ENCODE results near the gene NR1H4. TPM values are rescaled to one million over a fixed set of nuclear protein-coding genes. Genes with fewer than 3 reads are reported as not detected.

NR1H4 gene
- total RNA-seq, 1 experiment from 2014 or later: not detected

DNA sequence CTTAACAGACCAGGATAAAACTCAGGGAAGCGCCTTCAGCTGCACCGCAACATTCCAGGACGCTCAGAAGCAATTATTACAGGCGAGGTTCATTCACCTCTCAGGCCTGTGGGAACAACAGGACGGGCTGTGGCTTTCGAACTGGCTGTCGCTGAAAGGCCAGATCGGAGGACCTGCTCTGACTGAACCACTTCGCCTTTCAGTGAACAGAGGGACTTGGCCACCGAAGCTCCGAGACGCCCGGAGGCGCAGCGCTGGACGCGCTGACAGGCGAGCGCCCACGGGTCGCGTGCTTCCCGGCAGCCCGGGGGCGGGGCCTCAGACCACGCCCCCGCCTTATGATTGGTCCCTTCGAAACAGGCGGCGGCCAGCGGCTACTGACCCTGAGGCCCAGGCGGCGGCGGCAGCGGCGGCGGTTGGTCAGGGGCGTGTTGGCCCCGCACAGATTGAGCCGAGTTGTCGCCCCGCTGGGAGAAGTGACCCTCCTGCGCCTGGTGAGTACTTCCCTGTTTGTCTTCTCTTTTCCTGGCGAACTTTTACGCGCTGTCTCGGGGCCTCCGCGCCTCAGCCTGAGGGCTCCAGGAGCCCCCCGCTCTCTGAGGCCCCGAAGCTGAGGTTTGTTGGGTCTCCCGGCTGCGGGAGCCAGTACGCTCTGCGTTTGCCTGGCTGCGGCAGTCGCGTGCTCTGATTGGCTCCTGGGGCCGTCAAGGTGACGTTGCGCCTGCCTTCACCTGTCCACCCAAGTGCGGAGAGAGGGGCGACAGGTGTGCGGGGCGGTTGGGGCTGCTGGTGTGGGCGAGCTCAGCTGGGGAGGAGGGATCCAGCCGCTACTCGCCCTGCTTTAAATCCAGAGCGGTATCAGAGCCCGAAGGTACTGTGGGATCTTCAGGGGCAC lies 99.9 kb downstream of the NR1H4 start, which contains the start of gene GAS2L3:
TSS of gene GAS2L3 (plus strand) at position 393 of the 895 bp plus-strand sequence. CDS start 21,221 bp downstream, outside the sequence.
- Mint-ChIP-seq H3K36me3 (no peaks in the 10 kb centered on the region), H3K27ac (peak within 1 kb of the TSS; percentile 97), H3K27me3 (ENCODE audit: low read depth) (peaks cover 31% of the 10 kb centered on the region), H3K4me3 (peak within 1 kb of the TSS; percentile 95), H3K9me3 (no peaks in the 10 kb centered on the region), H3K4me1 (peaks cover 18% of the 10 kb centered on the region)
- ATAC-seq (peak; percentile 91), DNase-seq (ENCODE audit: low spot score) (peak; percentile 92)
- ChIA-PET POLR2A (interaction anchor here (0.6 to 1.9 kb wide), 4 partner anchors 143 to 644 kb away, joined by 3 to 8 read pairs (median 4); no protein-coding TSS in a partner anchor), CTCF (interaction anchor here (1.0 to 2.1 kb wide), 4 partner anchors 18 to 306 kb away, joined by 4 to 13 read pairs (median 8); partner anchors contain the start of gene SCYL2)
- peak; percentile 19; the same call in 1 of the 2 replicates for TF ChIP-seq TEAD1 (CRISPR knock-in tag; IDR thresholded peaks at IDR 0.05)
- TF ChIP-seq FOXK1 (CRISPR knock-in tag; IDR thresholded peaks at IDR 0.05): peak; percentile 62
- TF ChIP-seq ZNF671 (CRISPR knock-in tag; IDR thresholded peaks at IDR 0.05): no peak
- peak; percentile 78; the same call in 1 of the 2 replicates for TF ChIP-seq ZNF232 (CRISPR knock-in tag; IDR thresholded peaks at IDR 0.05)
- no peak for TF ChIP-seq ATF3 (CRISPR knock-in tag; conservative IDR thresholded peaks at IDR 0.05)
- TF ChIP-seq, protein P1, sequence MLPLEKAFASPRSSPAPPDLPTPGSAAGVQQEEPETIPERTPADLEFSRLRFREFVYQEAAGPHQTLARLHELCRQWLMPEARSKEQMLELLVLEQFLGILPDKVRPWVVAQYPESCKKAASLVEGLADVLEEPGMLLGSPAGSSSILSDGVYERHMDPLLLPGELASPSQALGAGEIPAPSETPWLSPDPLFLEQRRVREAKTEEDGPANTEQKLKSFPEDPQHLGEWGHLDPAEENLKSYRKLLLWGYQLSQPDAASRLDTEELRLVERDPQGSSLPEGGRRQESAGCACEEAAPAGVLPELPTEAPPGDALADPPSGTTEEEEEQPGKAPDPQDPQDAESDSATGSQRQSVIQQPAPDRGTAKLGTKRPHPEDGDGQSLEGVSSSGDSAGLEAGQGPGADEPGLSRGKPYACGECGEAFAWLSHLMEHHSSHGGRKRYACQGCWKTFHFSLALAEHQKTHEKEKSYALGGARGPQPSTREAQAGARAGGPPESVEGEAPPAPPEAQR (CRISPR knock-in tag; IDR thresholded peaks at IDR 0.05): no peak
- TF ChIP-seq SOX15 (CRISPR knock-in tag; IDR thresholded peaks at IDR 0.05): no peak
- no peak for TF ChIP-seq ZNF416 (CRISPR knock-in tag; IDR thresholded peaks at IDR 0.05)
- TF ChIP-seq MLX (CRISPR knock-in tag; IDR thresholded peaks at IDR 0.05): no peak
- no peak for TF ChIP-seq ATF6 (CRISPR knock-in tag; IDR thresholded peaks at IDR 0.05)
- no peak for TF ChIP-seq OVOL2 (CRISPR knock-in tag; IDR thresholded peaks at IDR 0.05; ENCODE audit: borderline replicate concordance)
- TF ChIP-seq TEAD4 (CRISPR knock-in tag; IDR thresholded peaks at IDR 0.05): no peak
- TF ChIP-seq, protein P2, sequence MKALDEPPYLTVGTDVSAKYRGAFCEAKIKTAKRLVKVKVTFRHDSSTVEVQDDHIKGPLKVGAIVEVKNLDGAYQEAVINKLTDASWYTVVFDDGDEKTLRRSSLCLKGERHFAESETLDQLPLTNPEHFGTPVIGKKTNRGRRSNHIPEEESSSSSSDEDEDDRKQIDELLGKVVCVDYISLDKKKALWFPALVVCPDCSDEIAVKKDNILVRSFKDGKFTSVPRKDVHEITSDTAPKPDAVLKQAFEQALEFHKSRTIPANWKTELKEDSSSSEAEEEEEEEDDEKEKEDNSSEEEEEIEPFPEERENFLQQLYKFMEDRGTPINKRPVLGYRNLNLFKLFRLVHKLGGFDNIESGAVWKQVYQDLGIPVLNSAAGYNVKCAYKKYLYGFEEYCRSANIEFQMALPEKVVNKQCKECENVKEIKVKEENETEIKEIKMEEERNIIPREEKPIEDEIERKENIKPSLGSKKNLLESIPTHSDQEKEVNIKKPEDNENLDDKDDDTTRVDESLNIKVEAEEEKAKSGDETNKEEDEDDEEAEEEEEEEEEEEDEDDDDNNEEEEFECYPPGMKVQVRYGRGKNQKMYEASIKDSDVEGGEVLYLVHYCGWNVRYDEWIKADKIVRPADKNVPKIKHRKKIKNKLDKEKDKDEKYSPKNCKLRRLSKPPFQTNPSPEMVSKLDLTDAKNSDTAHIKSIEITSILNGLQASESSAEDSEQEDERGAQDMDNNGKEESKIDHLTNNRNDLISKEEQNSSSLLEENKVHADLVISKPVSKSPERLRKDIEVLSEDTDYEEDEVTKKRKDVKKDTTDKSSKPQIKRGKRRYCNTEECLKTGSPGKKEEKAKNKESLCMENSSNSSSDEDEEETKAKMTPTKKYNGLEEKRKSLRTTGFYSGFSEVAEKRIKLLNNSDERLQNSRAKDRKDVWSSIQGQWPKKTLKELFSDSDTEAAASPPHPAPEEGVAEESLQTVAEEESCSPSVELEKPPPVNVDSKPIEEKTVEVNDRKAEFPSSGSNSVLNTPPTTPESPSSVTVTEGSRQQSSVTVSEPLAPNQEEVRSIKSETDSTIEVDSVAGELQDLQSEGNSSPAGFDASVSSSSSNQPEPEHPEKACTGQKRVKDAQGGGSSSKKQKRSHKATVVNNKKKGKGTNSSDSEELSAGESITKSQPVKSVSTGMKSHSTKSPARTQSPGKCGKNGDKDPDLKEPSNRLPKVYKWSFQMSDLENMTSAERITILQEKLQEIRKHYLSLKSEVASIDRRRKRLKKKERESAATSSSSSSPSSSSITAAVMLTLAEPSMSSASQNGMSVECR (CRISPR knock-in tag; IDR thresholded peaks at IDR 0.05; ENCODE audit: borderline replicate concordance): peak; percentile 55; the same call in 1 of the 2 replicates
- no peak for TF ChIP-seq PRDM15 (CRISPR knock-in tag; IDR thresholded peaks at IDR 0.05)
- TF ChIP-seq RELA (CRISPR knock-in tag; IDR thresholded peaks at IDR 0.05; ENCODE audit: borderline replicate concordance): no peak
- TF ChIP-seq, protein P3, sequence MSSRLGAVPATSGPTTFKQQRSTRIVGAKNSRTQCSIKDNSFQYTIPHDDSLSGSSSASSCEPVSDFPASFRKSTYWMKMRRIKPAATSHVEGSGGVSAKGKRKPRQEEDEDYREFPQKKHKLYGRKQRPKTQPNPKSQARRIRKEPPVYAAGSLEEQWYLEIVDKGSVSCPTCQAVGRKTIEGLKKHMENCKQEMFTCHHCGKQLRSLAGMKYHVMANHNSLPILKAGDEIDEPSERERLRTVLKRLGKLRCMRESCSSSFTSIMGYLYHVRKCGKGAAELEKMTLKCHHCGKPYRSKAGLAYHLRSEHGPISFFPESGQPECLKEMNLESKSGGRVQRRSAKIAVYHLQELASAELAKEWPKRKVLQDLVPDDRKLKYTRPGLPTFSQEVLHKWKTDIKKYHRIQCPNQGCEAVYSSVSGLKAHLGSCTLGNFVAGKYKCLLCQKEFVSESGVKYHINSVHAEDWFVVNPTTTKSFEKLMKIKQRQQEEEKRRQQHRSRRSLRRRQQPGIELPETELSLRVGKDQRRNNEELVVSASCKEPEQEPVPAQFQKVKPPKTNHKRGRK (CRISPR knock-in tag; IDR thresholded peaks at IDR 0.05; ENCODE audit: borderline replicate concordance): no peak
- peak; percentile 99 for TF ChIP-seq MYBL2 (CRISPR knock-in tag; IDR thresholded peaks at IDR 0.05)
- TF ChIP-seq NFATC4 (CRISPR knock-in tag; IDR thresholded peaks at IDR 0.05): no peak
- TF ChIP-seq, protein P4, sequence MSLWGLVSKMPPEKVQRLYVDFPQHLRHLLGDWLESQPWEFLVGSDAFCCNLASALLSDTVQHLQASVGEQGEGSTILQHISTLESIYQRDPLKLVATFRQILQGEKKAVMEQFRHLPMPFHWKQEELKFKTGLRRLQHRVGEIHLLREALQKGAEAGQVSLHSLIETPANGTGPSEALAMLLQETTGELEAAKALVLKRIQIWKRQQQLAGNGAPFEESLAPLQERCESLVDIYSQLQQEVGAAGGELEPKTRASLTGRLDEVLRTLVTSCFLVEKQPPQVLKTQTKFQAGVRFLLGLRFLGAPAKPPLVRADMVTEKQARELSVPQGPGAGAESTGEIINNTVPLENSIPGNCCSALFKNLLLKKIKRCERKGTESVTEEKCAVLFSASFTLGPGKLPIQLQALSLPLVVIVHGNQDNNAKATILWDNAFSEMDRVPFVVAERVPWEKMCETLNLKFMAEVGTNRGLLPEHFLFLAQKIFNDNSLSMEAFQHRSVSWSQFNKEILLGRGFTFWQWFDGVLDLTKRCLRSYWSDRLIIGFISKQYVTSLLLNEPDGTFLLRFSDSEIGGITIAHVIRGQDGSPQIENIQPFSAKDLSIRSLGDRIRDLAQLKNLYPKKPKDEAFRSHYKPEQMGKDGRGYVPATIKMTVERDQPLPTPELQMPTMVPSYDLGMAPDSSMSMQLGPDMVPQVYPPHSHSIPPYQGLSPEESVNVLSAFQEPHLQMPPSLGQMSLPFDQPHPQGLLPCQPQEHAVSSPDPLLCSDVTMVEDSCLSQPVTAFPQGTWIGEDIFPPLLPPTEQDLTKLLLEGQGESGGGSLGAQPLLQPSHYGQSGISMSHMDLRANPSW (CRISPR knock-in tag; conservative IDR thresholded peaks at IDR 0.05; ENCODE audit: low read depth): no peak

All from WTC11 (cell line).